ENCODE results near the gene MACROD1. TPM values are rescaled to one million over a fixed set of nuclear protein-coding genes. Genes with fewer than 3 reads are reported as not detected.

Gene MACROD1
- total and polyA plus RNA-seq, 2 of the 13 experiments (the other 11 are each of a cell fraction or from before 2014, with no cell fraction given) = 23.1 to 34.5 TPM

DNA sequence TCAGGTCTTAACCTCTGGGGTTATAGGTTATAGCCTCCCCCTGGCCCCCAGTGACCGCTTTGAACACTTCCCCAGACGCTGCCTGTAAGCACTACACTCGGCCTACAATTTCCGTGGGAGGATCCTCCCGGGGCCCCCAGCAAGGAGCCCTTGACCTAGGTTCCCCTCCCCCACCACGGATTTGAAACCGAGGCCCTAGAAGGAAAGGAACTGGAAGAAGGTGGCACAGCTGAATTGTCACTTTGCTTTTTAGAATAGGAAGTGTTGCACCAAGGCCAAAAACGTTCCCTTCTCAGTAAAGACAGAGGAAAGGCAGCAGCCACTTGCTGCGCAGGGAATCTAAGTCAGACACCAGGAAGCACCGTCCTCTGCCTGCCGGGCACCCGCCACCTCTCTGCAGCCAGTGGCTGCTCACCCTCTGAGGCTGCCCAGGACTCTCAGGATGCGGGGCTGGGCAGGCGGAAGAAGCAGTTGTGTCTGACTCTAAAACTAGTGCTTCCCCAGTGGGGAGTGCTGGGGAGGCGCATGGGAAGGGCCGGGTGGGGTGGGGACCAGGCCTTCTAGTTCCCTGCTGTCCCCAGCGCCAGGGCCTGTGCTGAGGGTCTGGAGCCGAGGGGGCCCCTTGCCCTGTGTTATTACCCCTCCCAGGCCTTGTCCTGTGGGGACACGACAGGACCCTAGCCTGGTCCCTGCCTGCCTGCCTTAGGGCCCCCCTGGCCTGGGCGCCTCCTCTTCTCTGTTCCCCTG is 138.1 kb downstream of the MACROD1 start (continued):
- TF ChIP-seq, protein P1, sequence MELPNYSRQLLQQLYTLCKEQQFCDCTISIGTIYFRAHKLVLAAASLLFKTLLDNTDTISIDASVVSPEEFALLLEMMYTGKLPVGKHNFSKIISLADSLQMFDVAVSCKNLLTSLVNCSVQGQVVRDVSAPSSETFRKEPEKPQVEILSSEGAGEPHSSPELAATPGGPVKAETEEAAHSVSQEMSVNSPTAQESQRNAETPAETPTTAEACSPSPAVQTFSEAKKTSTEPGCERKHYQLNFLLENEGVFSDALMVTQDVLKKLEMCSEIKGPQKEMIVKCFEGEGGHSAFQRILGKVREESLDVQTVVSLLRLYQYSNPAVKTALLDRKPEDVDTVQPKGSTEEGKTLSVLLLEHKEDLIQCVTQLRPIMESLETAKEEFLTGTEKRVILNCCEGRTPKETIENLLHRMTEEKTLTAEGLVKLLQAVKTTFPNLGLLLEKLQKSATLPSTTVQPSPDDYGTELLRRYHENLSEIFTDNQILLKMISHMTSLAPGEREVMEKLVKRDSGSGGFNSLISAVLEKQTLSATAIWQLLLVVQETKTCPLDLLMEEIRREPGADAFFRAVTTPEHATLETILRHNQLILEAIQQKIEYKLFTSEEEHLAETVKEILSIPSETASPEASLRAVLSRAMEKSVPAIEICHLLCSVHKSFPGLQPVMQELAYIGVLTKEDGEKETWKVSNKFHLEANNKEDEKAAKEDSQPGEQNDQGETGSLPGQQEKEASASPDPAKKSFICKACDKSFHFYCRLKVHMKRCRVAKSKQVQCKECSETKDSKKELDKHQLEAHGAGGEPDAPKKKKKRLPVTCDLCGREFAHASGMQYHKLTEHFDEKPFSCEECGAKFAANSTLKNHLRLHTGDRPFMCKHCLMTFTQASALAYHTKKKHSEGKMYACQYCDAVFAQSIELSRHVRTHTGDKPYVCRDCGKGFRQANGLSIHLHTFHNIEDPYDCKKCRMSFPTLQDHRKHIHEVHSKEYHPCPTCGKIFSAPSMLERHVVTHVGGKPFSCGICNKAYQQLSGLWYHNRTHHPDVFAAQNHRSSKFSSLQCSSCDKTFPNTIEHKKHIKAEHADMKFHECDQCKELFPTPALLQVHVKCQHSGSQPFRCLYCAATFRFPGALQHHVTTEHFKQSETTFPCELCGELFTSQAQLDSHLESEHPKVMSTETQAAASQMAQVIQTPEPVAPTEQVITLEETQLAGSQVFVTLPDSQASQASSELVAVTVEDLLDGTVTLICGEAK (IDR thresholded peaks at IDR 0.05) = no peak
- TF ChIP-seq, protein P1 (CRISPR knock-in tag; IDR thresholded peaks at IDR 0.05) = no peak
- TF ChIP-seq ZNF816 (CRISPR knock-in tag; IDR thresholded peaks at IDR 0.05; ENCODE audit: borderline replicate concordance) (no peak), TEAD3 (CRISPR knock-in tag; optimal IDR thresholded peaks at IDR 0.05; ENCODE audit: borderline replicate concordance) (no peak), SCMH1 (CRISPR knock-in tag; IDR thresholded peaks at IDR 0.05; ENCODE audit: borderline replicate concordance) (no peak), NR2F6 (IDR thresholded peaks at IDR 0.05) (no peak), NR2F6 (CRISPR knock-in tag; IDR thresholded peaks at IDR 0.05) (no peak), CHD2 (IDR thresholded peaks at IDR 0.05; ENCODE audit: low read depth, low read length) (no peak), SETDB1 (CRISPR knock-in tag; IDR thresholded peaks at IDR 0.05; ENCODE audit: borderline replicate concordance) (no peak), ZNF660 (CRISPR knock-in tag; IDR thresholded peaks at IDR 0.05; ENCODE audit: borderline replicate concordance, low read depth) (no peak)

Data from HepG2 (cell line).